Esophagus squamous epithelium (tissue), 5 donors: ENCODE data around the gene BHLHE41. TPM values are rescaled to one million over a fixed set of nuclear protein-coding genes. Genes with fewer than 3 reads are reported as not detected.

ENCODE experiments used
- DNase-seq: peaks from one replicate; lab custom pipeline; 2025; lab: John Stamatoyannopoulos, UW
- H3K27ac ChIP-seq, 4 donors: fragments of 200-600 bp; sonication (generic); one replicate each; pipeline ENCODE4 v1.5.1; 2016 to 2019; ENCODE audit warnings: mild to moderate bottlenecking in 1 of 4
- H3K27me3 ChIP-seq, 4 donors: fragments of 200-600 bp; sonication (generic); 1 replicate in 3 of 4; 2 replicates in 1 of 4; pipeline versions ENCODE4 v1.5.1 to v1.6.0; 2017 to 2021; ENCODE audit warnings: antibody characterized with exemption in 1 of 4
- H3K36me3 ChIP-seq, 3 donors: fragments of 200-600 bp; sonication (generic); one replicate each; pipeline ENCODE4 v1.5.1; 2016 to 2019
- H3K4me1 ChIP-seq, 3 donors: fragments of 200-600 bp; sonication (generic); one replicate each; pipeline ENCODE4 v1.5.1; 2017 to 2019
- H3K4me3 ChIP-seq, 4 donors: fragments of 200-600 bp; sonication (generic); 1 replicate in 3 of 4; 2 replicates in 1 of 4; pipeline ENCODE4 v1.5.1; 2016 to 2019; ENCODE audit warnings: mild to moderate bottlenecking in 2 of 4, moderate library complexity in 1 of 4
- H3K9me3 ChIP-seq, 3 donors: fragments of 200-600 bp; sonication (generic); one replicate each; pipeline ENCODE4 v1.5.1; 2016 to 2019
- POLR2A ChIP-seq, 4 donors: fragments of 450-650 bp; IDR thresholded peaks; one replicate each; pipeline ENCODE4 v1.6.1; 2017; ENCODE audit warnings: antibody characterized with exemption in 4 of 4, mild to moderate bottlenecking in 4 of 4, moderate library complexity in 3 of 4
- WGBS, 2 donors: methylation state at CpG; one replicate each; pipeline ENCODE4 v1.1.5; 2018; 5-methylcytosine and 5-hydroxymethylcytosine counted together
- intact Hi-C: fragments of 100-400 bp; cut with DNase I; formaldehyde crosslinking; loops from one replicate; pipeline ENCODE4 v1.15.0; 2022
- total RNA-seq, 4 donors: library from RNA; depleted of rRNA; stranded (reverse); fragments of >200 nt; gene quantifications; one replicate each; pipeline ENCODE4 v1.1.0, GENCODE V29; 2016
- TF ChIP-seq, protein P1 (sequence below), 6 experiments: fragments of 450-650 bp in 4 of 6; fragments of 200-600 bp in 2 of 6; sonication (generic) in 2 of 6; IDR thresholded peaks; one replicate each; pipeline ENCODE4 v1.5.1; 2016 to 2019; ENCODE audit warnings: antibody characterized with exemption in 6 of 6, mild to moderate bottlenecking in 4 of 6, moderate library complexity in 4 of 6
- donor health status: DM: yes; HTN: yes; CAD: no.

BHLHE41 gene
- total RNA-seq, 4 donors from 2014 or later = 0.48 to 14.3 (median 1.7) TPM

GRCh38 chr12:26135010-26135420, 10.2 kb upstream of the BHLHE41 start:
- H3K27me3 ChIP-seq = peaks cover 0 to 15% (median 0%) of the 10 kb centered on the region in 4 donors
- H3K9me3 ChIP-seq = no peaks in the 10 kb centered on the region
- H3K36me3 ChIP-seq = no peaks in the 10 kb centered on the region
- H3K4me1 ChIP-seq = peaks cover 0 to 8% (median 0%) of the 10 kb centered on the region in 3 donors
- DNase-seq = no peak
- TF ChIP-seq, protein P1, sequence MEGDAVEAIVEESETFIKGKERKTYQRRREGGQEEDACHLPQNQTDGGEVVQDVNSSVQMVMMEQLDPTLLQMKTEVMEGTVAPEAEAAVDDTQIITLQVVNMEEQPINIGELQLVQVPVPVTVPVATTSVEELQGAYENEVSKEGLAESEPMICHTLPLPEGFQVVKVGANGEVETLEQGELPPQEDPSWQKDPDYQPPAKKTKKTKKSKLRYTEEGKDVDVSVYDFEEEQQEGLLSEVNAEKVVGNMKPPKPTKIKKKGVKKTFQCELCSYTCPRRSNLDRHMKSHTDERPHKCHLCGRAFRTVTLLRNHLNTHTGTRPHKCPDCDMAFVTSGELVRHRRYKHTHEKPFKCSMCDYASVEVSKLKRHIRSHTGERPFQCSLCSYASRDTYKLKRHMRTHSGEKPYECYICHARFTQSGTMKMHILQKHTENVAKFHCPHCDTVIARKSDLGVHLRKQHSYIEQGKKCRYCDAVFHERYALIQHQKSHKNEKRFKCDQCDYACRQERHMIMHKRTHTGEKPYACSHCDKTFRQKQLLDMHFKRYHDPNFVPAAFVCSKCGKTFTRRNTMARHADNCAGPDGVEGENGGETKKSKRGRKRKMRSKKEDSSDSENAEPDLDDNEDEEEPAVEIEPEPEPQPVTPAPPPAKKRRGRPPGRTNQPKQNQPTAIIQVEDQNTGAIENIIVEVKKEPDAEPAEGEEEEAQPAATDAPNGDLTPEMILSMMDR (IDR thresholded peaks at IDR 0.05) = no peak
- no peak for TF ChIP-seq POLR2A (IDR thresholded peaks at IDR 0.05)
- 38 to 41% methylated on average over 4 to 5 of the region's 5 CpGs for WGBS, 2 donors
- intact Hi-C loops = no loop called here
- no peak overlapping the region for H3K27ac ChIP-seq
- no peak overlapping the region for H3K4me3 ChIP-seq

DNA sequence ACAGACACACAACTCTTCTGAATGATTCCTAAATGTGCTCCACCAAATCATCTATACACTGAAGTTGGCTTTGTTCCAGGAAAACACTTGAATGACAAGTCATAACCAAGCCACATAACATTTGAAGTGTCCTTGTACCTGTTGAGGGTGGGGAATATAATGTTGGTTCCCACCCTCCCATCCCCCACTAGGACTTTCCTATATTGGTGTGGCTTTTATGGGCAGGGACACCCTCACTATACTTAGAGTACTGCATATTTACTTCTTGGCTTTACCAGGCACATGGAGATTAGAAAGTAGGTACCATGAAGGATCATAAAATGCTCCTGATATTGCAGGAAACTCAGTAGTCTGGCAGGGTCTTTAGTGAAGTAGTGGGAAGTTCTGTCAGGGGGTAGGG, 9.7 kb upstream of the BHLHE41 start:
- Histone ChIP-seq H3K9me3 (no peaks in the 10 kb centered on the region), H3K36me3 (no peaks in the 10 kb centered on the region), H3K4me1 (peaks cover 0 to 8% (median 0%) of the 10 kb centered on the region in 3 donors), H3K27ac (no peak overlapping the region), H3K4me3 (no peak overlapping the region), H3K27me3 (peaks cover 0 to 18% (median 0%) of the 10 kb centered on the region in 4 donors)
- no peak for DNase-seq
- no peak for TF ChIP-seq POLR2A (IDR thresholded peaks at IDR 0.05)
- TF ChIP-seq, protein P1 (IDR thresholded peaks at IDR 0.05) = no peak
- intact Hi-C loops = no loop called here

- peaks cover 0 to 23% (median 0%) of the 10 kb centered on the region in 4 donors for H3K27me3 ChIP-seq
- no peak for DNase-seq
- TF ChIP-seq, protein P1 (IDR thresholded peaks at IDR 0.05) = no peak
- no peak for TF ChIP-seq POLR2A (IDR thresholded peaks at IDR 0.05)
- no peaks in the 10 kb centered on the region for H3K9me3 ChIP-seq
- no peak overlapping the region for H3K4me3 ChIP-seq
- intact Hi-C loops = no loop called here
- H3K27ac ChIP-seq = no peak overlapping the region
- H3K4me1 ChIP-seq = peaks cover 0 to 8% (median 0%) of the 10 kb centered on the region in 3 donors
- H3K36me3 ChIP-seq = no peaks in the 10 kb centered on the region
Measured at GRCh38 chr12:26133521-26133920, 8.7 kb upstream of the BHLHE41 start.

GRCh38 chr12:26132866-26133265, 8.0 kb upstream of the BHLHE41 start:
- Histone ChIP-seq H3K4me1 (peaks cover 0 to 8% (median 0%) of the 10 kb centered on the region in 3 donors), H3K9me3 (no peaks in the 10 kb centered on the region), H3K27ac (no peak overlapping the region), H3K27me3 (peaks cover 0 to 30% (median 0%) of the 10 kb centered on the region in 4 donors), H3K36me3 (no peaks in the 10 kb centered on the region), H3K4me3 (no peak overlapping the region)
- DNase-seq = no peak
- intact Hi-C loops = no loop called here
- 82 to 100% methylated on average over 1 of the region's 1 CpG for whole genome bisulfite sequencing, 2 donors
- TF ChIP-seq POLR2A (IDR thresholded peaks at IDR 0.05) = no peak
- TF ChIP-seq, protein P1 (IDR thresholded peaks at IDR 0.05) = no peak

GRCh38 chr12:26131936-26132335, 7.1 kb upstream of the BHLHE41 start:
- no peak overlapping the region for H3K4me3 ChIP-seq
- H3K27me3 ChIP-seq = peaks cover 0 to 39% (median 0%) of the 10 kb centered on the region in 4 donors
- 83 to 84% methylated on average over 1 of the region's 1 CpG for WGBS, 2 donors
- H3K4me1 ChIP-seq = peaks cover 1 to 11% (median 3%) of the 10 kb centered on the region in 3 donors
- no peak overlapping the region for H3K27ac ChIP-seq
- TF ChIP-seq, protein P1 (IDR thresholded peaks at IDR 0.05) = no peak
- TF ChIP-seq POLR2A (IDR thresholded peaks at IDR 0.05) = no peak
- no peaks in the 10 kb centered on the region for H3K9me3 ChIP-seq
- H3K36me3 ChIP-seq = no peaks in the 10 kb centered on the region
- no peak for DNase-seq
- intact Hi-C loops = no loop called here
